Gastrocnemius medialis (tissue), 4 donors: ENCODE results near the gene INAVA. TPM values are rescaled to one million over a fixed set of nuclear protein-coding genes. Genes with fewer than 3 reads are reported as not detected.

Experiments used
- ATAC-seq, 2 donors: fragments of 150-250 bp; one replicate each; pipeline ENCODE4 v1.9.1; 2016
- DNase-seq, 2 donors: peaks; one replicate each; pipeline ENCODE4 v3.0.0-alpha.2; 2019
- H3K27ac ChIP-seq, 4 donors: fragments of 200-600 bp; sonication (generic); 1 replicate in 1 of 4; 2 replicates in 3 of 4; pipeline ENCODE4 v1.5.1; 2016 to 2018; ENCODE audit warnings: mild to moderate bottlenecking in 2 of 4, moderate library complexity in 1 of 4
- H3K27me3 ChIP-seq, 3 donors: fragments of 200-600 bp; sonication (generic) in 2 of 3; 1 replicate in 1 of 3; 2 replicates in 2 of 3; pipeline versions ENCODE4 v1.5.1 to v1.6.0; 2016 to 2019; ENCODE audit warnings: mild to moderate bottlenecking in 1 of 3, moderate library complexity in 1 of 3
- H3K36me3 ChIP-seq, 2 donors: fragments of 200-600 bp; sonication (generic) in 1 of 2; one replicate each; pipeline ENCODE4 v1.5.1; 2017 to 2018
- H3K4me1 ChIP-seq, 2 donors: fragments of 200-600 bp; sonication (generic) in 1 of 2; one replicate each; pipeline ENCODE4 v1.5.1; 2016 to 2017; ENCODE audit warnings: mild to moderate bottlenecking in 2 of 2
- H3K4me3 ChIP-seq, 4 donors: fragments of 200-600 bp; sonication (generic) in 3 of 4; 1 replicate in 1 of 4; 2 replicates in 3 of 4; pipeline ENCODE4 v1.5.1; 2016 to 2019; ENCODE audit warnings: mild to moderate bottlenecking in 2 of 4
- H3K9me3 ChIP-seq, 3 donors: fragments of 200-600 bp; sonication (generic) in 2 of 3; 1 replicate in 1 of 3; 2 replicates in 2 of 3; pipeline ENCODE4 v1.5.1; 2016 to 2019
- CTCF ChIP-seq, 5 experiments: fragments of 450-650 bp in 3 of 5; fragments of 200-600 bp in 2 of 5; sonication (generic) in 2 of 5; IDR thresholded peaks in 4 of 5; conservative IDR thresholded peaks in 1 of 5; 1 replicate in 4 of 5; 2 replicates in 1 of 5; pipeline ENCODE4 v1.5.1; 2016 to 2019; ENCODE audit warnings: antibody characterized with exemption in 5 of 5, mild to moderate bottlenecking in 3 of 5, moderate library complexity in 3 of 5
- POLR2A ChIP-seq, 2 donors: fragments of 450-650 bp; IDR thresholded peaks; one replicate each; pipeline ENCODE4 v1.6.1; 2017; ENCODE audit warnings: antibody characterized with exemption in 2 of 2, mild to moderate bottlenecking in 2 of 2, moderate library complexity in 2 of 2
- in situ Hi-C, 4 donors: fragments of 200-750 bp; cut with MboI; loops; one replicate each; pipeline versions ENCODE4 v1.15.0 to v1.8.0; 2017; ENCODE audit warnings: low sequenced_read_pairs in 4 of 4
- intact Hi-C: fragments of 100-400 bp; cut with DNase I; formaldehyde crosslinking; loops from one replicate; pipeline ENCODE4 v1.15.1; 2023; ENCODE audit warnings: low total_unique reads
- total RNA-seq, 4 donors: library from RNA; depleted of rRNA; stranded (reverse); fragments of >200 nt; gene quantifications; one replicate each; pipeline versions ENCODE4 v1.1.0 to v1.2.3, GENCODE V29; 2016

INAVA gene
- total RNA-seq, 4 donors from 2014 or later: 0.58 TPM; not detected in 3

GRCh38 chr1:200889571-200889970 lies 5.1 kb upstream of the INAVA start:
- H3K4me3 ChIP-seq: no peak overlapping the region
- intact Hi-C loops (no loop called here), in situ Hi-C loops (no loop called here)
- DNase-seq (no peak), ATAC-seq (no peak)
- H3K9me3 ChIP-seq: no peaks in the 10 kb centered on the region
- peaks cover 25 to 37% (median 29%) of the 10 kb centered on the region in 3 donors for H3K27me3 ChIP-seq
- peaks cover 0 to 10% of the 10 kb centered on the region in 2 donors for H3K4me1 ChIP-seq
- TF ChIP-seq POLR2A (IDR thresholded peaks at IDR 0.05): no peak
- TF ChIP-seq CTCF (IDR thresholded peaks at IDR 0.05 in 4 of 5, conservative IDR thresholded peaks at IDR 0.05 in 1 of 5): no peak
- H3K36me3 ChIP-seq: no peaks in the 10 kb centered on the region
- H3K27ac ChIP-seq: no peak overlapping the region

GRCh38 chr1:200890027-200890426 lies 4.7 kb upstream of the INAVA start:
- TF ChIP-seq CTCF (IDR thresholded peaks at IDR 0.05 in 4 of 5, conservative IDR thresholded peaks at IDR 0.05 in 1 of 5) (no peak), POLR2A (IDR thresholded peaks at IDR 0.05) (no peak)
- ATAC-seq: no peak
- intact Hi-C loops (no loop called here), in situ Hi-C loops (no loop called here)
- Histone ChIP-seq H3K9me3 (no peaks in the 10 kb centered on the region), H3K27ac (no peak overlapping the region), H3K27me3 (peaks cover 25 to 37% (median 29%) of the 10 kb centered on the region in 3 donors), H3K36me3 (no peaks in the 10 kb centered on the region), H3K4me1 (peaks cover 0 to 10% of the 10 kb centered on the region in 2 donors), H3K4me3 (no peak overlapping the region)
- no peak for DNase-seq

- no peaks in the 10 kb centered on the region for H3K36me3 ChIP-seq
- in situ Hi-C loops (no loop called here), intact Hi-C loops (no loop called here)
- H3K4me3 ChIP-seq: peak overlapping the region; percentile 38 to 67 (median 49)
- peaks cover 25 to 37% (median 29%) of the 10 kb centered on the region in 3 donors for H3K27me3 ChIP-seq
- H3K27ac ChIP-seq: no peak overlapping the region
- no peaks in the 10 kb centered on the region for H3K9me3 ChIP-seq
- peaks cover 0 to 10% of the 10 kb centered on the region in 2 donors for H3K4me1 ChIP-seq
- no peak for DNase-seq
- TF ChIP-seq POLR2A (IDR thresholded peaks at IDR 0.05): no peak
- peak in 1 of 5 experiments; percentile 17 for TF ChIP-seq CTCF (IDR thresholded peaks at IDR 0.05 in 4 of 5, conservative IDR thresholded peaks at IDR 0.05 in 1 of 5)
- peak in 1 of 2 donors; percentile 20 for ATAC-seq
Measured at GRCh38 chr1:200890818-200891773, 3.6 kb upstream of the INAVA start.

GRCh38 chr1:200891774-200892157 lies 2.9 kb upstream of the INAVA start:
- Histone ChIP-seq H3K27me3 (peaks cover 25 to 37% (median 29%) of the 10 kb centered on the region in 3 donors), H3K36me3 (no peaks in the 10 kb centered on the region), H3K27ac (no peak overlapping the region), H3K4me1 (peaks cover 0 to 10% of the 10 kb centered on the region in 2 donors), H3K9me3 (no peaks in the 10 kb centered on the region), H3K4me3 (peak overlapping the region in 2 of 4 donors; percentile 48 to 67)
- TF ChIP-seq CTCF (IDR thresholded peaks at IDR 0.05 in 4 of 5, conservative IDR thresholded peaks at IDR 0.05 in 1 of 5) (no peak), POLR2A (IDR thresholded peaks at IDR 0.05) (no peak)
- intact Hi-C loops (no loop called here), in situ Hi-C loops (no loop called here)
- ATAC-seq: no peak
- no peak for DNase-seq
